Lower lobe of right lung (tissue), 2 donors: Measurements from ENCODE around the gene CXCR1. TPM values are rescaled to one million over a fixed set of nuclear protein-coding genes. Genes with fewer than 3 reads are reported as not detected.
"Not testable (repeated sequence)": the region's sequence is repeated elsewhere in the genome, so short reads cannot be mapped to it uniquely, and the experiment has no call there.

ENCODE experiments used
- ATAC-seq, 2 donors: fragments of 200-7000 bp; cut with Tn5 transposase; one replicate each; pipeline ENCODE4 v1.9.1; 2020 to 2022; ENCODE audit warnings: mild to moderate bottlenecking in 2 of 2, moderate library complexity in 2 of 2
- DNase-seq: peaks from one replicate; pipeline ENCODE4 v3.0.0-alpha.2; 2020
- H3K27ac ChIP-seq: fragments of 200-600 bp; one replicate; pipeline ENCODE4 v1.8.0; 2022
- H3K27me3 ChIP-seq: fragments of 200-600 bp; one replicate; pipeline ENCODE4 v1.8.0; 2022; ENCODE audit warnings: low read depth
- H3K36me3 ChIP-seq: fragments of 200-600 bp; one replicate; pipeline ENCODE4 v1.8.0; 2022; ENCODE audit warnings: mild to moderate bottlenecking
- H3K4me1 ChIP-seq: fragments of 200-600 bp; one replicate; pipeline ENCODE4 v1.8.0; 2022
- H3K4me3 ChIP-seq: fragments of 200-600 bp; one replicate; pipeline ENCODE4 v1.8.0; 2022; ENCODE audit warnings: mild to moderate bottlenecking
- H3K9me3 ChIP-seq: fragments of 200-600 bp; one replicate; pipeline ENCODE4 v1.8.0; 2022
- intact Hi-C: fragments of 100-400 bp; cut with DNase I; formaldehyde crosslinking; loops from one replicate; pipeline ENCODE4 v1.11.0; 2022
- total RNA-seq: library from RNA; stranded (reverse); fragmentation: NEBNext Ultra II Directional; extraction: Animal tissue kit (Norgen Biotek cat#: 25700); gene quantifications from one replicate; pipeline ENCODE4 v1.2.1, GENCODE V29; 2021
- TF ChIP-seq, protein P1 (sequence below): fragments of 200-600 bp; IDR thresholded peaks from one replicate; pipeline ENCODE4 v1.8.0; 2022; ENCODE audit warnings: antibody characterized with exemption, mild to moderate bottlenecking
- donor health status: DM: no; HTN: yes; CAD: no; lungs with severe emphysema.

CXCR1 gene
- total RNA-seq, 1 donor from 2014 or later, result 10.4 TPM

DNA sequence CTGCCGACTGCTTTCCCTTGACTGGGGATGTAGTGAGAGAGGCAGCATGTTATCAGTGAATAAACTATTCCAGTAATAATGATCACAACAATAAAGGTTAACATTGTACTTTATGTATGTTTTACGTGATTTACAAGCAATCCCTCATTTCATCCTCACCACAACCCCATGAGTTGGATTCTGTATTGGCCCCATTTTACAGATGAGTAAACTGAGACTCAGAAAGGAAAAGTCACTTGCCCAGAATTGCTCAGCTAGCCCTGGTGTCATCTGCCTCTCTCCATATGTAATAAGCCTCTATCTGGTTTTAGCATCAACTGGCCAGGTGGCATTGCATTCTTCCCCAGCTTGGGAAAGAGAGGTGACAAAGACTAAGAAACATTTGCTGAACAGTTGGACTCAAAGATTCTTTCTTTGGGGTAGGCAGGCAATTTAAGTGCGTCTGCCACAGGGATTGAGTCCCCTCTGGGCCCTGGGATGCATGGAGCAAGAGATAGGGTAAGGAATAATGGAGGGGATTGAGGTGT lies 38.8 kb downstream of the CXCR1 start:
- Histone ChIP-seq H3K4me1 (peaks cover 17% of the 10 kb centered on the region), H3K4me3 (no peak overlapping the region), H3K27me3 (no peaks in the 10 kb centered on the region), H3K27ac (no peak overlapping the region), H3K9me3 (no peaks in the 10 kb centered on the region), H3K36me3 (no peaks in the 10 kb centered on the region)
- intact Hi-C loops, result no loop called here
- ATAC-seq (no peak), DNase-seq (no peak)
- TF ChIP-seq, protein P1, sequence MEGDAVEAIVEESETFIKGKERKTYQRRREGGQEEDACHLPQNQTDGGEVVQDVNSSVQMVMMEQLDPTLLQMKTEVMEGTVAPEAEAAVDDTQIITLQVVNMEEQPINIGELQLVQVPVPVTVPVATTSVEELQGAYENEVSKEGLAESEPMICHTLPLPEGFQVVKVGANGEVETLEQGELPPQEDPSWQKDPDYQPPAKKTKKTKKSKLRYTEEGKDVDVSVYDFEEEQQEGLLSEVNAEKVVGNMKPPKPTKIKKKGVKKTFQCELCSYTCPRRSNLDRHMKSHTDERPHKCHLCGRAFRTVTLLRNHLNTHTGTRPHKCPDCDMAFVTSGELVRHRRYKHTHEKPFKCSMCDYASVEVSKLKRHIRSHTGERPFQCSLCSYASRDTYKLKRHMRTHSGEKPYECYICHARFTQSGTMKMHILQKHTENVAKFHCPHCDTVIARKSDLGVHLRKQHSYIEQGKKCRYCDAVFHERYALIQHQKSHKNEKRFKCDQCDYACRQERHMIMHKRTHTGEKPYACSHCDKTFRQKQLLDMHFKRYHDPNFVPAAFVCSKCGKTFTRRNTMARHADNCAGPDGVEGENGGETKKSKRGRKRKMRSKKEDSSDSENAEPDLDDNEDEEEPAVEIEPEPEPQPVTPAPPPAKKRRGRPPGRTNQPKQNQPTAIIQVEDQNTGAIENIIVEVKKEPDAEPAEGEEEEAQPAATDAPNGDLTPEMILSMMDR, result no peak

DNA sequence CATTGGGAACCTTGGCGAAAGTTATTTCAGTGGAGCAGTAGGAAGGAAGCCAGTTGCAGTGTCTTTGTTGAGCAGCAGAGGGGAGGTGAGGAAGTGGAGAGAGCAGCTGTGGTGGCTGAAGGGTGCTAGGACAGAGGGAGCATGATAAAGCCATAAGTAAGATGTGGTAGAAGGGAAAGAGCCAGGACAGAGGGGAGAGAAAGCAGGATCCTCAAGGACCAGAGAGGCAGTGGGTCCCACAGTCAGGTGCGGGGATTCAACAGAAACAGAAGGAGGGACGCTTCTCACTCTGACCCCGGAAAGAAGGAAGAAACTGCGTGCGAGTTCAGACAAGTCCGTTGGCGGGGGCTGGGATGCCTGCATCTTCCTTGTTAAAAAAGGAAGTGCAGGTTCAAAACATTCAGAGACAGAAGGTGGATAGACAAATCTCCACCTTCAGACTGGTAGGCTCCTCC lies 41.1 kb downstream of the CXCR1 start, which contains the start of gene CXCR2:
Gene CXCR2, plus strand, starts transcription at position 403 of the 455 bp plus-strand sequence. CDS start 8,774 bp downstream, outside the sequence.
- intact Hi-C loops, result no loop called here
- TF ChIP-seq, protein P1, result no peak
- ATAC-seq (peak; percentile 58 to 74), DNase-seq (peak; percentile 81)
- Histone ChIP-seq H3K4me3 (peak within 1 kb of the TSS; percentile 19), H3K4me1 (peaks cover 17% of the 10 kb centered on the region), H3K9me3 (peaks cover 4% of the 10 kb centered on the region), H3K27me3 (no peaks in the 10 kb centered on the region), H3K27ac (peak within 1 kb of the TSS; percentile 31), H3K36me3 (no peaks in the 10 kb centered on the region)

DNA sequence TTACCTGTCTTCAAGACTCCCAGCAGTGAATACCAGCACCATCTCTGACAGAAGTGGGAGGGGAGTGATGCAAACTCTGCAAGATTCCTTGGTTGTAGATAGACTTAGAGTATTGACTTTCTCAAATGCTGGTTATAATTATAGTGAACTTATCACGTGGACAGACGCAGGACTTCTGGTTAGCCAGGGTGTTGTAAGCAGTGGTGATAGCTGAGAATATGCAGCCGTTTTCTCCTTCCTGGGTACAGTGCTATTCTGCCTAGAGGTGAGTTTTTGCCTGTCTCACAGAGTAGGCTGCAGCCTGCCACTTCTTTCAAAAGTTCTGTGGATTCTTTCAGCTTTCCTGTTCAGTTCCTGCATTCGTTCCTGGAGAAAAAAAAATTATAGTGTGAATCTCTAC lies 41.7 kb downstream of the CXCR1 start:
- Histone ChIP-seq H3K4me3 (no peak overlapping the region), H3K4me1 (peaks cover 17% of the 10 kb centered on the region), H3K36me3 (no peaks in the 10 kb centered on the region), H3K9me3 (peaks cover 4% of the 10 kb centered on the region), H3K27me3 (no peaks in the 10 kb centered on the region), H3K27ac (peak overlapping the region; percentile 31)
- ATAC-seq (peak; percentile 59 to 64), DNase-seq (no peak)
- TF ChIP-seq, protein P1, result no peak
- intact Hi-C loops, result no loop called here

DNA sequence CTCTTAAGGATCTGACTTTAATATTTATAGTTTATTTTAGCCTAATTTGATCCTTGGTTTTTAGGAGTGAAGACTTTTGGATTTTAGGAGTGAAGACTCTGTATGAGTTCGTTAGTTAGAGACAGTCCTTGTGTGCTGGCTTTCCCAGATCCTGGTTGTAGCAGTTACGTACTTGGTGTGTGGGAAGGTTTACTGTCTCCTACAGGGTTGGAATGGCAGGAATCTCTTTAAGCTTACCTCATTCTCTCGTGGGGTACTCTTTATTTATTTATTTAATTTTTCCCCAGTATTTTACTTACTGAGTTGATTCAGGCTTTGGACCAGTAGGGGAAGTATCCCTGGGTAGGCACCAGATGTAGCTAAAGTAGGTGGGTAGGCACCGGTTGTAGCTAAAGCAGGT lies 42.8 kb downstream of the CXCR1 start:
- no peak for DNase-seq
- Histone ChIP-seq H3K9me3 (peaks cover 4% of the 10 kb centered on the region), H3K36me3 (no peaks in the 10 kb centered on the region), H3K27me3 (no peaks in the 10 kb centered on the region), H3K4me1 (peaks cover 17% of the 10 kb centered on the region), H3K4me3 (no peak overlapping the region), H3K27ac (no peak overlapping the region)
- no peak for ATAC-seq
- intact Hi-C loops, result no loop called here
- TF ChIP-seq, protein P1, result no peak

DNA sequence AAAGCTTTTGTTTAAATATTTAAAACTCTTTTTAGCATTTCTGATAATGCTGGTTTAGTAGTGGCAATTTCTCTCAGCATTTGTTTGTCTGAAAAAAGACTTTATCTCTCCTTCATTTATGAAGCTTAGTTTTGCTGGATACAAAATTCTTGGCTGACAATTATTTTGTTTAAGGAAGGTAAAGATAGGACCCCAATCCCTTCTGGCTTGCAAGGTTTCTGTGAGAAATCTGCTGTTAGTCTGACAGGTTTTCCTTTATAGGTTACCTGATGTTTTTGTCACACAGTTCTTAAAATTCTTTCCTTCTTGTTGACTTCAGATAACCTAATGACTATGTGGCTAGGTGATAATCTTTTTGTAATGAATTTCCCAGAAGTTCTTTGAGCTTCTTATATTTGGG lies 44.5 kb downstream of the CXCR1 start:
- H3K27ac ChIP-seq, H3K9me3 ChIP-seq, H3K4me3 ChIP-seq, H3K36me3 ChIP-seq, H3K27me3 ChIP-seq, intact Hi-C loops, ATAC-seq, DNase-seq: not testable (repeated sequence)
- H3K4me1 ChIP-seq, result peaks cover 17% of the 10 kb centered on the region

DNA sequence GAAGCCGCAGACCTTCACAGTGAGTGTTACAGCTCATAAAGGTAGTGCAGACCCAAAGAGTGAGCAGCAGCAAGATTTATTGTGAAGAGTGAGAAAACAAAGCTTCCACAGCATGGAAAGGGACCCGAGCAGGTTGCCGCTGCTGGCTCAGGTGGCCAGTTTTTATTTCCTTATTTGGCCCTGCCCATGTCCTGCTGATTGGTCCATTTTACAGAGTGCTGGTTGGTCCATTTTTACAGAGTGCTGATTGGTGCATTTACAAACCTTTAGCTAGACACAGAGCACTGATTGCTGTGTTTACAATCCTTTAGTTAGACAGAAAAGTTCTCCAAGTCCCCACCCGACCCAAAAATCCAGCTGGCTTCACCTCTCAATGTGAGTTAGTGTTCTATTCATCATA lies 45.0 kb downstream of the CXCR1 start:
- DNase-seq, H3K4me3 ChIP-seq, H3K27me3 ChIP-seq, H3K27ac ChIP-seq, intact Hi-C loops, H3K36me3 ChIP-seq, ATAC-seq: not testable (repeated sequence)
- peaks cover 12% of the 10 kb centered on the region for H3K4me1 ChIP-seq
- peaks cover 12% of the 10 kb centered on the region for H3K9me3 ChIP-seq

Other genes starting within 250 kb of the CXCR1 start
- 505 TPM for gene TNS1, start 164.0 kb downstream of the CXCR1 start, total RNA-seq
- not detected for gene RUFY4, start 97.7 kb downstream of the CXCR1 start, total RNA-seq
- 20.1 TPM for gene CXCR2, start 40.9 kb downstream of the CXCR1 start, total RNA-seq
- gene ARPC2, start 50.2 kb upstream of the CXCR1 start, total RNA-seq, result 382 TPM
- gene GPBAR1, start 94.1 kb upstream of the CXCR1 start, total RNA-seq, result 4.6 TPM
- 58.8 TPM for gene AAMP, start 103.2 kb upstream of the CXCR1 start, total RNA-seq
- gene PNKD, start 103.6 kb upstream of the CXCR1 start, total RNA-seq, result 65.8 TPM
- gene TMBIM1, start 125.5 kb upstream of the CXCR1 start, total RNA-seq, result 300 TPM
- 5.6 TPM for gene CATIP, start 189.9 kb upstream of the CXCR1 start, total RNA-seq
- 419 TPM for gene SLC11A1, start 215.3 kb upstream of the CXCR1 start, total RNA-seq
- gene CTDSP1, start 232.9 kb upstream of the CXCR1 start, total RNA-seq, result 168 TPM